ENCODE results near the gene ZXDC.

Gene ZXDC

GRCh38 chr3:126474498-126475412 lies 936 bp downstream of the ZXDC start:
- DNase-seq (ENCODE audit: low read depth in 3 of 3, low spot score in 1 of 3): peak in 1 of 3 donors; percentile 18

- no peak for DNase-seq (ENCODE audit: low read depth in 3 of 3, low spot score in 1 of 3)
Measured at GRCh38 chr3:126473292-126474168, 2.2 kb downstream of the ZXDC start.

GRCh38 chr3:126472277-126473006 lies 3.2 kb downstream of the ZXDC start:
- no peak for DNase-seq (ENCODE audit: low read depth in 3 of 3, low spot score in 1 of 3)

- DNase-seq (ENCODE audit: low read depth in 3 of 3, low spot score in 1 of 3): no peak
Measured at GRCh38 chr3:126469479-126469878, 6.2 kb downstream of the ZXDC start.

- DNase-seq (ENCODE audit: low read depth in 3 of 3, low spot score in 1 of 3): no peak
Measured at GRCh38 chr3:126468028-126468891, 7.4 kb downstream of the ZXDC start.

GRCh38 chr3:126467611-126467955 lies 8.1 kb downstream of the ZXDC start:
- DNase-seq (ENCODE audit: low read depth in 3 of 3, low spot score in 1 of 3): no peak

GRCh38 chr3:126466886-126467610 lies 8.6 kb downstream of the ZXDC start:
- DNase-seq (ENCODE audit: low read depth in 3 of 3, low spot score in 1 of 3): no peak

- DNase-seq (ENCODE audit: low read depth in 3 of 3, low spot score in 1 of 3): no peak
Measured at GRCh38 chr3:126465928-126466544, 9.7 kb downstream of the ZXDC start.

- DNase-seq (ENCODE audit: low read depth in 3 of 3, low spot score in 1 of 3): no peak
Measured at GRCh38 chr3:126464997-126465396, 10.7 kb downstream of the ZXDC start.

- DNase-seq (ENCODE audit: low read depth in 3 of 3, low spot score in 1 of 3): no peak
Measured at GRCh38 chr3:126464494-126464893, 11.2 kb downstream of the ZXDC start.

- DNase-seq (ENCODE audit: low read depth in 3 of 3, low spot score in 1 of 3): no peak
Measured at GRCh38 chr3:126464093-126464492, 11.6 kb downstream of the ZXDC start.

GRCh38 chr3:126463521-126463920 lies 12.2 kb downstream of the ZXDC start:
- no peak for DNase-seq (ENCODE audit: low read depth in 3 of 3, low spot score in 1 of 3)

GRCh38 chr3:126461450-126462070 lies 14.1 kb downstream of the ZXDC start:
- DNase-seq (ENCODE audit: low read depth in 3 of 3, low spot score in 1 of 3): no peak

- DNase-seq (ENCODE audit: low read depth in 3 of 3, low spot score in 1 of 3): no peak
Measured at GRCh38 chr3:126460381-126460780, 15.3 kb downstream of the ZXDC start.

- DNase-seq (ENCODE audit: low read depth in 3 of 3, low spot score in 1 of 3): no peak
Measured at GRCh38 chr3:126459763-126460127, 15.9 kb downstream of the ZXDC start.

- no peak for DNase-seq (ENCODE audit: low read depth in 3 of 3, low spot score in 1 of 3)
Measured at GRCh38 chr3:126459111-126459762, 16.5 kb downstream of the ZXDC start.

GRCh38 chr3:126456766-126457388 lies 18.8 kb downstream of the ZXDC start:
- DNase-seq (ENCODE audit: low read depth in 3 of 3, low spot score in 1 of 3): no peak

- no peak for DNase-seq (ENCODE audit: low read depth in 3 of 3, low spot score in 1 of 3)
Measured at GRCh38 chr3:126456211-126456610, 19.5 kb downstream of the ZXDC start.
